Endothelial cell of umbilical vein (primary cell): Measurements from ENCODE around the gene RFLNA. TPM values are rescaled to one million over a fixed set of nuclear protein-coding genes. Genes with fewer than 3 reads are reported as not detected.

ENCODE experiments used
- BruUV-seq: library from RNA; stranded (reverse); fragments of 400-500 nt; replicated peaks from 2 replicates; lab custom pipeline; 2021; lab: Mats Ljungman, UMichigan
- CTCF ChIA-PET: fragments of 300-600, 350-600 bp; sonication (Branson Sonifier 250); formaldehyde crosslinking; loops from one replicate; lab custom pipeline; 2021; ENCODE audit warnings: antibody characterized with exemption, inconsistent platforms; lab: Charles Lee
- POLR2A ChIA-PET: fragments of 300-600, 350-600 bp; sonication (Branson Sonifier 250); formaldehyde crosslinking; loops from one replicate; lab custom pipeline; 2021; ENCODE audit warnings: antibody characterized with exemption, inconsistent platforms; lab: Charles Lee
- DNase-seq: peaks from one replicate; pipeline ENCODE4 v3.0.0-alpha.2; 2011; ENCODE audit warnings: low read depth, low spot score
- FAIRE-seq: peaks from 2 replicates; lab custom pipeline; 2011; peaks lifted over from hg19 to GRCh38; lab: Jason Lieb, UNC
- H2AFZ ChIP-seq: 2 replicates; pipeline ENCODE4 v1.6.0; 2012; ENCODE audit warnings: low read depth, low read length, control low read depth, inconsistent platforms
- H3K27ac ChIP-seq: 2 replicates; pipeline ENCODE4 v1.5.1; 2011; ENCODE audit warnings: low read depth, mild to moderate bottlenecking, control low read depth, low read length, moderate library complexity; ENCODE audit not compliant: insufficient read depth
- H3K27me3 ChIP-seq, 2 experiments: 2 replicates each; pipeline versions ENCODE4 v1.6.0 to v1.6.1; 2011; ENCODE audit warnings: low read length in 2 of 2, mixed read lengths in 1 of 2; ENCODE audit not compliant: control insufficient read depth in 2 of 2, insufficient read depth in 2 of 2
- H3K36me3 ChIP-seq, 2 experiments: 2 replicates in 1 of 2; 3 replicates in 1 of 2; pipeline ENCODE4 v1.5.1; 2011; ENCODE audit warnings: low read length in 2 of 2, mild to moderate bottlenecking in 1 of 2, moderate library complexity in 1 of 2; ENCODE audit not compliant: control insufficient read depth in 2 of 2, insufficient read depth in 2 of 2; ENCODE audit errors: extremely low read depth in 1 of 2
- H3K4me1 ChIP-seq: 3 replicates; pipeline ENCODE4 v1.5.1; 2011; ENCODE audit warnings: mild to moderate bottlenecking, low read length; ENCODE audit not compliant: control insufficient read depth, insufficient read depth; ENCODE audit errors: extremely low read depth
- H3K4me2 ChIP-seq: 2 replicates; pipeline ENCODE4 v1.6.1; 2011; ENCODE audit warnings: low read length, control low read depth, mixed read lengths; ENCODE audit not compliant: insufficient read depth
- H3K4me3 ChIP-seq, 3 experiments: fragments of 200-600 bp in 1 of 3; sonication (generic), shearing (Covaris generic) in 1 of 3; replicated peaks in 1 of 3; 2 replicates each; pipeline ENCODE4 v1.5.1; 2011 to 2016; ENCODE audit warnings: control low read depth in 3 of 3, low read length in 3 of 3, mild to moderate bottlenecking in 2 of 3, inconsistent platforms in 1 of 3, low read depth in 1 of 3, moderate library complexity in 1 of 3; ENCODE audit not compliant: insufficient read depth in 1 of 3
- H3K79me2 ChIP-seq: 2 replicates; pipeline ENCODE4 v1.6.0; 2012; ENCODE audit warnings: low read length, inconsistent platforms; ENCODE audit not compliant: control insufficient read depth, insufficient read depth
- H3K9ac ChIP-seq: replicated peaks from 2 replicates; pipeline ENCODE3; 2011; ENCODE audit warnings: low read length, control low read depth; ENCODE audit not compliant: insufficient read depth; ENCODE audit errors: extremely low read depth
- H3K9me1 ChIP-seq: replicated peaks from 3 replicates; pipeline ENCODE4 v1.6.0; 2011; ENCODE audit warnings: mild to moderate bottlenecking, low read length; ENCODE audit not compliant: control insufficient read depth, insufficient read depth; ENCODE audit errors: extremely low read depth
- H3K9me3 ChIP-seq: replicated peaks from 2 replicates; pipeline ENCODE4 v1.5.1; 2012; ENCODE audit warnings: low read length, inconsistent platforms; ENCODE audit not compliant: control insufficient read depth, insufficient read depth
- H4K20me1 ChIP-seq: replicated peaks from 2 replicates; pipeline ENCODE3; 2011; ENCODE audit warnings: mild to moderate bottlenecking, low read length; ENCODE audit not compliant: control insufficient read depth, insufficient read depth; ENCODE audit errors: extremely low read depth
- EZH2 ChIP-seq: IDR thresholded peaks from 2 replicates; pipeline ENCODE4 v1.6.1; 2012; ENCODE audit warnings: borderline replicate concordance, low read depth, mild to moderate bottlenecking, moderate library complexity, low read length, inconsistent platforms; ENCODE audit not compliant: severe bottlenecking
- FOS ChIP-seq: IDR thresholded peaks from 2 replicates; pipeline ENCODE4 v1.6.1; 2011; ENCODE audit warnings: mild to moderate bottlenecking, low read length, moderate library complexity, borderline replicate concordance; ENCODE audit not compliant: insufficient read depth
- GATA2 ChIP-seq: IDR thresholded peaks from 2 replicates; pipeline ENCODE4 v1.7.0; 2011; ENCODE audit warnings: low read depth, mild to moderate bottlenecking, moderate library complexity, mixed read lengths, low read length; ENCODE audit not compliant: insufficient read length, insufficient read depth
- JUN ChIP-seq: IDR thresholded peaks from 2 replicates; pipeline ENCODE4 v1.6.1; 2011; ENCODE audit warnings: borderline replicate concordance, low read depth; ENCODE audit not compliant: insufficient read length, insufficient read depth
- MYC ChIP-seq: IDR thresholded peaks from one replicate; pipeline ENCODE4 v1.6.1; 2011; ENCODE audit warnings: mild to moderate bottlenecking, low read depth, low read length
- POLR2AphosphoS5 ChIP-seq: IDR thresholded peaks from 2 replicates; pipeline ENCODE4 v1.6.1; 2012; ENCODE audit warnings: low read depth, mild to moderate bottlenecking, control low read depth, low read length, moderate library complexity; ENCODE audit not compliant: insufficient read depth
- dilution Hi-C: fragments of 300-500 bp; cut with MboI; formaldehyde crosslinking; loops from one replicate; pipeline ENCODE4 v1.15.0; 2019; ENCODE audit warnings: low sequenced_read_pairs; ENCODE audit not compliant: extremely low pct_ligation_motif_present
- intact Hi-C: fragments of 100-400 bp; cut with micrococcal nuclease; formaldehyde crosslinking; loops from one replicate; pipeline ENCODE4 v1.10.0; 2022
- polyA plus RNA-seq, 4 experiments: library from polyadenylated mRNA; depleted of rRNA in 3 of 4; stranded (reverse) in 3 of 4; unstranded in 1 of 4; fragments of >200 nt; gene quantifications; 2 replicates each; pipeline versions ENCODE4 v1.2.1 to v1.2.3, GENCODE V29; 2011 to 2012; ENCODE audit warnings: missing spikeins in 1 of 4
- total RNA-seq: library from RNA; stranded (reverse); gene quantifications from 2 replicates; pipeline ENCODE4 v1.2.3, GENCODE V29; 2021
- TF ChIP-seq, protein P1 (sequence below), 2 donors: IDR thresholded peaks; 1 replicate in 1 of 2; 2 replicates in 1 of 2; pipeline ENCODE4 v1.5.1; 2011; ENCODE audit warnings: low read length in 2 of 2, mild to moderate bottlenecking in 2 of 2, moderate library complexity in 2 of 2, control low read depth in 1 of 2, inconsistent platforms in 1 of 2, low read depth in 1 of 2; ENCODE audit not compliant: insufficient read depth in 1 of 2; ENCODE audit errors: extremely low read depth in 1 of 2
- TF ChIP-seq, protein P2 (sequence below): IDR thresholded peaks from 2 replicates; pipeline ENCODE4 v1.6.1; 2011; ENCODE audit not compliant: insufficient read depth, insufficient read length

RFLNA gene
- total and polyA plus RNA-seq, 2 donors (not counting 3 experiments of a cell fraction or from before 2014, with no cell fraction given): 19.7 to 24.5 TPM

DNA sequence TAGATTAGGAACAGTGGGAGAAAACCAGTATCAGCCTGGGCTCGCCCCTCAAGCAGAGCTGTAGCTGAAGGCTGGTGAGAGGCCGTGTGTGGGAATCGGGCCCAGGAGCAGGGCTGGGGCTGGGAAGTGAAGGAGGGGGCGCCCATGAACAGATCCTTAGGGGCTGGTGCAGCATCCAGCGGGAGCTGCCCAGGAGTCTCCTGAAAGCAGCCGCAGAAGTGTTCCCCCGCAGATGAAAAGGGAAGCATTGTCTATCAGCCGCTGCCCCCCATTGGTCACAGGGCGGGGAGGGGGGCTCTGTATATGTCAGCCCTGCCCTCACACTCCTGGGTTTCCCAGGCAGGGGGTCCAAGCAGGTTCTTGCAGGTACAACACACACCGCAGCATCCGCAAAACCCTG, 15.6 kb upstream of the RFLNA start:
- Histone ChIP-seq H4K20me1 (no peaks in the 10 kb centered on the region), H3K4me2 (no peak overlapping the region), H3K27me3 (peaks cover 0 to 2% of the 10 kb centered on the region in 2 experiments), H3K4me1 (peaks cover 10% of the 10 kb centered on the region), H3K9ac (no peak overlapping the region), H3K4me3 (no peak overlapping the region), H3K36me3 (no peaks in the 10 kb centered on the region), H3K79me2 (no peaks in the 10 kb centered on the region), H3K9me1 (no peaks in the 10 kb centered on the region), H3K9me3 (no peaks in the 10 kb centered on the region), H3K27ac (no peak overlapping the region), H2AFZ (no peak overlapping the region)
- intact Hi-C loops: no loop called here
- CTCF ChIA-PET: interaction anchor here (1.0 to 1.5 kb wide), 3 partner anchors 20 to 225 kb away, joined by 3 read pairs; no protein-coding TSS in a partner anchor
- FAIRE-seq: no peak
- no TSS peak for BruUV-seq
- TF ChIP-seq MYC (no peak), POLR2AphosphoS5 (no peak), JUN (no peak), EZH2 (no peak), GATA2 (no peak), FOS (no peak)
- TF ChIP-seq, protein P1, sequence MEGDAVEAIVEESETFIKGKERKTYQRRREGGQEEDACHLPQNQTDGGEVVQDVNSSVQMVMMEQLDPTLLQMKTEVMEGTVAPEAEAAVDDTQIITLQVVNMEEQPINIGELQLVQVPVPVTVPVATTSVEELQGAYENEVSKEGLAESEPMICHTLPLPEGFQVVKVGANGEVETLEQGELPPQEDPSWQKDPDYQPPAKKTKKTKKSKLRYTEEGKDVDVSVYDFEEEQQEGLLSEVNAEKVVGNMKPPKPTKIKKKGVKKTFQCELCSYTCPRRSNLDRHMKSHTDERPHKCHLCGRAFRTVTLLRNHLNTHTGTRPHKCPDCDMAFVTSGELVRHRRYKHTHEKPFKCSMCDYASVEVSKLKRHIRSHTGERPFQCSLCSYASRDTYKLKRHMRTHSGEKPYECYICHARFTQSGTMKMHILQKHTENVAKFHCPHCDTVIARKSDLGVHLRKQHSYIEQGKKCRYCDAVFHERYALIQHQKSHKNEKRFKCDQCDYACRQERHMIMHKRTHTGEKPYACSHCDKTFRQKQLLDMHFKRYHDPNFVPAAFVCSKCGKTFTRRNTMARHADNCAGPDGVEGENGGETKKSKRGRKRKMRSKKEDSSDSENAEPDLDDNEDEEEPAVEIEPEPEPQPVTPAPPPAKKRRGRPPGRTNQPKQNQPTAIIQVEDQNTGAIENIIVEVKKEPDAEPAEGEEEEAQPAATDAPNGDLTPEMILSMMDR (IDR thresholded peaks at IDR 0.05; ENCODE audit: extremely low read depth in 1 of 2, insufficient read depth in 1 of 2, low read depth in 1 of 2, low read length in 2 of 2): no peak
- TF ChIP-seq, protein P2, sequence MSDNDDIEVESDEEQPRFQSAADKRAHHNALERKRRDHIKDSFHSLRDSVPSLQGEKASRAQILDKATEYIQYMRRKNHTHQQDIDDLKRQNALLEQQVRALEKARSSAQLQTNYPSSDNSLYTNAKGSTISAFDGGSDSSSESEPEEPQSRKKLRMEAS: no peak
- no peak for DNase-seq
- dilution Hi-C loops: no loop called here
- POLR2A ChIA-PET: no interaction called here
